Pancreas (tissue), 10 donors: ENCODE results near the gene PPP6C. TPM values are rescaled to one million over a fixed set of nuclear protein-coding genes. Genes with fewer than 3 reads are reported as not detected.
"Not testable (repeated sequence)": the region's sequence is repeated elsewhere in the genome, so short reads cannot be mapped to it uniquely, and the experiment has no call there.

ENCODE experiments used
- ATAC-seq, 4 donors: fragments of 200-7000 bp; cut with Tn5 transposase; one replicate each; pipeline versions ENCODE4 v1.8.0 to v1.9.1; 2020; ENCODE audit warnings: mild to moderate bottlenecking in 4 of 4, moderate library complexity in 4 of 4
- DNase-seq, 6 donors: peaks; one replicate each; pipeline ENCODE4 v3.0.0-alpha.2; 2020
- FAIRE-seq: peaks from 2 replicates; lab custom pipeline; 2012; peaks lifted over from hg19 to GRCh38; lab: Jason Lieb, UNC
- H3K27ac ChIP-seq, 4 donors: fragments of 200-600 bp; sonication (generic); 1 replicate in 3 of 4; 2 replicates in 1 of 4; pipeline versions ENCODE4 v1.5.0 to v1.8.0; 2020
- H3K27me3 ChIP-seq, 4 donors: fragments of 200-600 bp; one replicate each; pipeline ENCODE4 v1.8.0; 2021
- H3K36me3 ChIP-seq, 3 donors: fragments of 200-600 bp; sonication (generic) in 1 of 3; one replicate each; pipeline versions ENCODE4 v1.5.0 to v1.8.0; 2020 to 2021
- H3K4me1 ChIP-seq, 3 donors: fragments of 200-600 bp; one replicate each; pipeline ENCODE4 v1.8.0; 2021
- H3K4me3 ChIP-seq, 4 donors: fragments of 200-600 bp; sonication (generic) in 2 of 4; one replicate each; pipeline versions ENCODE4 v1.5.0 to v1.8.0; 2020 to 2021
- H3K9me3 ChIP-seq, 4 donors: fragments of 200-600 bp; one replicate each; pipeline ENCODE4 v1.8.0; 2021
- CTCF ChIP-seq, 4 donors: fragments of 200-600 bp; sonication (generic) in 3 of 4; IDR thresholded peaks; one replicate each; pipeline versions ENCODE4 v1.5.0 to v1.8.0; 2021; ENCODE audit warnings: antibody characterized with exemption in 4 of 4
- WGBS, 2 donors: extraction: QIAGEN DNeasy Blood & Tissue Kit; methylation state at CpG; one replicate each; pipeline ENCODE4 v1.1.7; 2013; 5-methylcytosine and 5-hydroxymethylcytosine counted together
- intact Hi-C, 3 donors: fragments of 100-400 bp; cut with DNase I; formaldehyde crosslinking; loops; one replicate each; pipeline versions ENCODE4 v1.11.1 to v1.14.2; 2022
- polyA plus RNA-seq, 2 donors: library from polyadenylated mRNA; stranded (reverse); fragments of 200-250 nt; gene quantifications; one replicate each; pipeline ENCODE4 v1.2.3, GENCODE V29; 2013
- total RNA-seq, 6 donors: library from RNA; stranded (reverse); fragmentation: NEBNext Ultra II Directional in 4 of 6; extraction: Animal tissue kit (Norgen Biotek cat#: 25700) in 4 of 6; gene quantifications; one replicate each; pipeline versions ENCODE4 v1.2.1 to v1.2.4, GENCODE V29; 2021 to 2023
- donor health status: healthy with polysubstance abuse.
- donor health status: DM: no; HTN: no; CAD: no; lungs with moderate emphysema.
- donor health status: DM: no; HTN: no; CAD: no.
- donor health status: control.
- donor health status: control.
- donor health status: Bipolar disorder and iron deficiency.
- donor health status: DM: yes; HTN: yes; CAD: no.
- donor health status: DM: no; HTN: no; CAD: no.
- donor health status: DM: no; HTN: no; CAD: no.
- donor health status: DM: yes; HTN: yes; CAD: no.

Gene PPP6C
- total and polyA plus RNA-seq, 8 donors = 9.4 to 26.7 (median 21.9) TPM

- FAIRE-seq = no peak
- no peak for TF ChIP-seq CTCF (IDR thresholded peaks at IDR 0.05)
Measured at GRCh38 chr9:125235804-125236519, 46.4 kb upstream of the PPP6C start.

GRCh38 chr9:125234099-125234498 lies 44.5 kb upstream of the PPP6C start:
- H3K27me3 ChIP-seq, H3K27ac ChIP-seq, H3K9me3 ChIP-seq, FAIRE-seq, H3K4me3 ChIP-seq, intact Hi-C loops, ATAC-seq, DNase-seq: not testable (repeated sequence)
- Histone ChIP-seq H3K4me1 (peaks cover 7 to 40% (median 19%) of the 10 kb centered on the region in 3 donors), H3K36me3 (peaks cover 2 to 38% (median 26%) of the 10 kb centered on the region in 3 donors)
- 75 to 84% methylated on average over 8 of the region's 8 CpGs for WGBS, 2 donors

More at GRCh38 chr9:125235804-125236519, 46.4 kb upstream of the PPP6C start:
- peaks cover 2 to 45% (median 30%) of the 10 kb centered on the region in 3 donors for H3K36me3 ChIP-seq
- DNase-seq (no peak), ATAC-seq (no peak)
- H3K27ac ChIP-seq = no peak overlapping the region
- intact Hi-C loops = no loop called here
- no peaks in the 10 kb centered on the region for H3K9me3 ChIP-seq
- peak overlapping the region in 2 of 4 donors; percentile 85 to 91 for H3K4me3 ChIP-seq
- no peaks in the 10 kb centered on the region for H3K27me3 ChIP-seq
- peaks cover 7 to 43% (median 19%) of the 10 kb centered on the region in 3 donors for H3K4me1 ChIP-seq
- 18 to 20% methylated on average over 5 of the region's 5 CpGs for WGBS, 2 donors

- Histone ChIP-seq H3K4me1 (peaks cover 7 to 35% (median 19%) of the 10 kb centered on the region in 3 donors), H3K36me3 (peaks cover 2 to 34% (median 22%) of the 10 kb centered on the region in 3 donors), H3K27me3 (no peaks in the 10 kb centered on the region), H3K4me3 (no peak overlapping the region), H3K27ac (no peak overlapping the region), H3K9me3 (no peaks in the 10 kb centered on the region)
- no peak for TF ChIP-seq CTCF (IDR thresholded peaks at IDR 0.05)
- intact Hi-C loops = no loop called here
- 26 to 33% methylated on average over 3 of the region's 3 CpGs for WGBS, 2 donors
- FAIRE-seq = peak; percentile 13
- DNase-seq = no peak
- peak in 3 of 4 donors; percentile 30 to 60 (median 58) for ATAC-seq
Measured at GRCh38 chr9:125233678-125234077, 44.1 kb upstream of the PPP6C start.

- H3K36me3 ChIP-seq = peaks cover 0 to 9% (median 0%) of the 10 kb centered on the region in 3 donors
- FAIRE-seq (no peak), ATAC-seq (no peak), DNase-seq (no peak)
- TF ChIP-seq CTCF (IDR thresholded peaks at IDR 0.05) = no peak
- intact Hi-C loops = no loop called here
- H3K27me3 ChIP-seq = no peaks in the 10 kb centered on the region
- no peaks in the 10 kb centered on the region for H3K9me3 ChIP-seq
- H3K4me1 ChIP-seq = no peaks in the 10 kb centered on the region
- no peak overlapping the region for H3K4me3 ChIP-seq
- H3K27ac ChIP-seq = no peak overlapping the region
- WGBS, 2 donors = 94 to 97% methylated on average over 6 of the region's 6 CpGs
Measured at GRCh38 chr9:125227761-125228160, 38.2 kb upstream of the PPP6C start.

- H3K9me3 ChIP-seq, intact Hi-C loops, H3K27ac ChIP-seq, DNase-seq, FAIRE-seq, H3K4me1 ChIP-seq, H3K4me3 ChIP-seq, H3K27me3 ChIP-seq, H3K36me3 ChIP-seq, ATAC-seq: not testable (repeated sequence)
Measured at GRCh38 chr9:125224858-125225257, 35.3 kb upstream of the PPP6C start.

- ATAC-seq (no peak), DNase-seq (no peak), FAIRE-seq (no peak)
- no peaks in the 10 kb centered on the region for H3K9me3 ChIP-seq
- intact Hi-C loops = no loop called here
- no peaks in the 10 kb centered on the region for H3K4me1 ChIP-seq
- H3K27me3 ChIP-seq = no peaks in the 10 kb centered on the region
- 93 to 95% methylated on average over 3 of the region's 3 CpGs for WGBS, 2 donors
- H3K4me3 ChIP-seq = no peak overlapping the region
- H3K27ac ChIP-seq = no peak overlapping the region
- no peak for TF ChIP-seq CTCF (IDR thresholded peaks at IDR 0.05)
- peaks cover 0 to 4% (median 0%) of the 10 kb centered on the region in 3 donors for H3K36me3 ChIP-seq
Measured at GRCh38 chr9:125218621-125219020, 29.0 kb upstream of the PPP6C start.
